ENCODE measurements around the gene PHC1.

The PHC1 gene

DNA sequence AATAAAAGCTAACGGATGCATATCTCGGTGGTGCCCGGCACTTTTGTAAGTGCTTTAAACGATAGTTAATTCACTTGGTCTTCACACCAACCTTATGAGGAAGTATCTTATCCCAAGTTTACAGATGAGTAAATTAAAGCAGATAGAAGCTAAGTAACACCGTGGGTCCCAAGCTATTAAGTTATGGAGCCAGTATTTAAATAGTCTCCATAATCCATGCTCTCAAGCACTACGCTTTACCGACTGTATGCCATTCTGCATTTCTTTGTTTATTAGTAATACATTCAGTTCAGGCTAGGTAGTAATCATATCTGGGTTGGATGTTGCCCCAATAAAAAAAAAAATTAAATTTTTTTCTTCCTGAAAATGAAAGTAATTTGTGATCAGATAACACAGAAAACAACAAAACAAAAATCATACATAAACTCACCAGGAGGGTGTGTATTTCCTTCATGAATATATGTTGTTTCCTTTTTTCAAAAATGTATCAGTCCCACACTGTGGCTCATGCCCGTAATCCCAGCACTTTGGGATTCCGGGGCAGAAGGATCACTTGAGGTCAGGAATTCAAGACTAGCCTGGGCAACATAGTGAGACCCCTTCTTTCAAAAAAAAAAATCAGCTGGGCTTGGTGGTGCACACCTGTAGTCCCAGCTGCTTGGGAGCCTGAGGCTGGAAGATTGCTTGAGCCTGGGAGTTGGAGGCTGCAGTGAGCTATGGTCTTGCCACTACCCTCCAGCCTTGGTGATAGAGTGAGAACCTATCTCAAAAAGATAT lies 36.6 kb downstream of the PHC1 start:
- DNase-seq: no peak

DNA sequence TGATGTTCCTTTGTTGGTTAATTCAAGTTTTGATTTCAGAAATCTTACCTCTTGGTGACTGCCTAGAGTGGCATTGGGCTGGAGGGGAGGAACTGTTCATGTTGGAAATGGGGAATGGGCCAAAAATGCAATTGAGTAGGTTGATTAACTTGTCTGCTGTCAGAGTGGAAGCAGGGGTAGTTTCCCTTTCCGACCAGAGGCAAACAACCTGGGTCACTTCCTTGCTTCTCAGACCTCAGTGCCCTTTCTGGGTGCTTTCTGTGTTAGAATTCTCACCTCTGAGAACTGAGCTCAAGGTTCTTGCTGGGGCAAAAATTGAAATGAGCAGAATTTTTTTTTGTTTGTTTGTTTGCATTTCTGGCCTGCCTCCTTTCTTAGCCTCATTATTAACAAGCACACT lies 37.4 kb downstream of the PHC1 start:
- no peak for DNase-seq

DNA sequence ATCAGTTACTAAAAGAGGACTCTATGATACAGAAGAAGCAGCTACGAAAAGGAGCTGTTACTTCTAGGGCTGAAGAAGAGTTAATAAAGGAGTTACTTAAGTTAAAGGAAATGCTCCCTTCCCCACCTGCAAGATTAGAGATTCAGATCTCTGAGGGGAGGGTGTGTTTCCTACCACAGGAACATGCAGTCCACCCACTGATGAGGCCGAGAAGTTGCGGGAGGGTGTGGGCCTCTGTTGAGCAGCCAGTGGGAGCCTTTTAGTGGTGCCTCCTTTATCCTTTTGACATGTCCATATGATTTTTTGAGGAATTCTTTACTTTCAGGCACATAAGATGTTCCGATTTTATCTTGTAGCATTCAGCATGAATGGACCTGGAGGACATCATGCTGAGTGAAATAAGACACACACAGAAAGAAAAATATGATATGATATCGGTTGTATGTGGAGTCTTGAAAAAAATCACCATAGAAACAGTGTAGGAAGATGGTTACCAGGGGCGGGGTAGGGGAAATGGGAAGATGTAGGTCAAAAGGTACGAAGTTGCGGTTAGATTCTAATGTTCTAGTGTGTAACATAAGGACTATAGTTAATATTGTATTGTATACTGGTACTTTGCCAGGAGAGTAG lies 39.6 kb downstream of the PHC1 start:
- DNase-seq: no peak

DNA sequence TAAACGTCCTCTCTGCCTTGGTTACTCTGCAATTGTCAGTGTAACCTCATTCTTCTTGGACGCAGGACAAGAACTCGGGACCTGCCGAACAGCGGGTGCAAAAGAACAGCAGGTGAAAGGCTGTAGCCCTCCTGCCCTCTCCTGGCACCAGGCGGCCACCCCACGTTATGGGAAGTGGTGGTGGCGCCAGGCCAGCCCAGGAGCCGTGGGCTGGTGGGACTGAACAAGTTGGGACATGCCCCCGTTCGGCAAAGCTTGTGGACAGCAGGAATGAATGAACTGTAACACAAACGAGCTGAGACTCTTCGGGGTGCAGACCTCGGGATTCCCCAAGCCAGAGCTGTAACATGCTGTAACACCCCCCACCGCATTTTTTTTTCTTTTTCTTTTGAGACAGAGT lies 41.8 kb downstream of the PHC1 start:
- no peak for DNase-seq

DNA sequence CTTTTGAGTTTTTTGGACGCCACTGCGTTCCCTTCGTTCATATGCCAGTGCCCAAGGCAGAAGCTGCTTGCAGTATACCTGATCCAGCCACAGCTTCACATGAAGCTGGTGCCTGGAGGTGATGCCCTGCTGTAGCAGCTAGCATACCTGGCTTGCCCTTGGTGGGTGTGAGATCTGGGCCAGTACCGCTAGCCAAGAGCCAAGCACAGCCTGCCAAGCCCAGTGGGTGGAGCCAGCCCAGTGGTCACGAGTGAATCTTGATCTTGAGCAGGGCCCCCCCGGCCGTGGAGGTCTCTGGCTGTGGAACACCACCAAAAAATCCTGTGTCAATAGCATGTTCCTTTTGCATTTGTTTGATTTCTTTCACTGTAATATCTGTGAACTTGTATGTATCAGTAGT lies 42.5 kb downstream of the PHC1 start:
- DNase-seq: no peak

DNA sequence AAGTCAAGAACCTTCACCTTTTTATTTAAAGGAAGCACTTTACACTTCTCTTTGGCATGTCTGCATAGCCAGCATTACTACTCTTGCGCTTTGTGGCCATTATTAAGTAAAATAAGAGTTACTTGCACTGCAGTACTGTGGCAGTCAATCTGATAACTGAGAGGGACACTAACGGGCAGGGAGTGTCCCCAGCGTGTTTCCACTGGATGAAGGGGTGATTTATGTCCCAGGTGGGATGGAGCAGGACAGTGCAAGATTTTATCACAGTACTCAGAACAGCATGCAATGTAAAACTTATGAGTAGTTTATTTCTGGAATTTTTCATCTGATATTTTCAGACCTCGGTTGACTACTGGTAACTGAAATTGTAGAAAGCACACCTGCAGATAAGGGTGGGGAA lies 43.3 kb downstream of the PHC1 start:
- no peak for DNase-seq

DNA sequence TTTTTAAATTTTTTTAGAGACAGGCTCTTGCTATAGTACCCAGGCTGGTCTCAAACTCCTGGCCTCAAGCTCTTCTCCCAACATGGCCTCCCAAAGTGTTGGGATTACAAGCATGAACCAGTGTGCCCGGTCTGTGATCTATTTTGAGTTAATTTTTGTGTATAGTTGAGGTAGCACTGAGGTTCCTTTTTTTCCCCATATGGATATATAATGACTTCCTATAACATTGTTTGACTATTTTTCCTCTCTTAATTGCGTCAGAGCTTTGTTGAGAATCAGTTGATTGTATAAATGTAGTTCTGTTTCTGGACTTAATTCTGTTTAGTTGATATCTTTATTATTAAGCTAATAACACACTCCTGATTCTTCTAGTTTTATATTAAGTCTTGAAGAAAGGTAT lies 43.8 kb downstream of the PHC1 start:
- DNase-seq: no peak

DNA sequence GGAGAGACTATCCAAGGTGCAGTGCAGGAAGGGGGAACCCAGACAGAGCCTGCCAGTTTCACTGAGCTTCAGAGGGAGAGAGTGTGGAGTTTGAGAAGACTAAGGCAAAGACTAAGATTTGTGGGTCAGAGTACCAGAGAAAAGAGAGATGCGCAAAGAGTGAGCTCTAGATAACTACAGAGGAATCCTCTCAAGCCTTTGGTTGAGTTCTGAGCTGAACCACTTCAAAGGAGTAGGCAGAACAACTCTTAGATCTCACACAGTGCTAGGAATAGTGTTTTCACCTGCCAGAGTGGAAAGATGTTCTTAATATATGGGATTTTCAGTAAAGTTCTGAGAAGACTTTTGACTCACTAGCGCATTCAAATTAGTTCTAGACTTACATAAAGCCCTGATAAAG lies 45.9 kb downstream of the PHC1 start:
- DNase-seq: no peak

DNA sequence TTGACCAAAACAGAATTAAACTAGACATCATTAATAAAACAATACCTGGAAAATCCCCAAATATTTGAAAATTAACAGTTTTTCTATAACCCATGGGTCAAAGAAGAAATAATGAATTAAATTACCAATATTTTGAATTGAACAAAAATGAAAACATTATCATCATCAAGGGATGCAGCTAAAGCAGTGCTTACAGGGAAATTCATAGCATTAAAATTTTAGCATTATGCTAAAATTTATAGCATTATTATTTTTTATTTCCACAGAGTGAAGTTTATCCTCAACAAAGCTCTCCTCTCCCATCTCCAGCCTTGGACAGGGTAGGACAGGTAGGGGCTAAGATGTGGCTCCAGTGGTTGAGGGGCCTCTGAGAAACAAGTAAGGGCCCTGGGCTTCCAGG lies 54.5 kb downstream of the PHC1 start:
- no peak for DNase-seq

DNA sequence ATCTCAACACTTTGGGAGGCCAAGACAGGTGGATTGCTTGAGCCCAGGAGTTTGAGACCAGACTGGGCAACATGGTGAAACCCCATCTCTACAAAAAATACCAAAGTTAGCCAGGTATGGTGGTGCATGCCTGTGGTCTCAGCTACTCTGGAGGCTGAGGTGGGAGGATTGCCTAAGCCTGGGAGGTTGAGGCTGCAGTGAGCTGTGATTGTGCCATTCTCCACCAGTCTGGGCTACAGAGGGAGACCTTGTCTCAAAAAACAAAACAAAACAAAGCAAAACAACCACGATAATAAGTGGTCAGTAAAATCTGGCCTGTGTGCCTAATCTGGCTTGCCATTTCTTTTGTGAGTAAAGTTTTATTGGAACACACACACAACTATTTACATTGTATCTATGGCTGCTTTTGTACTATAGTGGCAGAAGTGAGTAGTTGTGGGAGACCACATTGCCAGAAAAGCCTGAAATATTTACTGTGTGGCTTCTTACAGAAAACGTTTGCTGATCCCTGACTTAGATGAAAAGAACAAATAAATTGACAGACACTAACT lies 55.6 kb downstream of the PHC1 start:
- no peak for DNase-seq

DNA sequence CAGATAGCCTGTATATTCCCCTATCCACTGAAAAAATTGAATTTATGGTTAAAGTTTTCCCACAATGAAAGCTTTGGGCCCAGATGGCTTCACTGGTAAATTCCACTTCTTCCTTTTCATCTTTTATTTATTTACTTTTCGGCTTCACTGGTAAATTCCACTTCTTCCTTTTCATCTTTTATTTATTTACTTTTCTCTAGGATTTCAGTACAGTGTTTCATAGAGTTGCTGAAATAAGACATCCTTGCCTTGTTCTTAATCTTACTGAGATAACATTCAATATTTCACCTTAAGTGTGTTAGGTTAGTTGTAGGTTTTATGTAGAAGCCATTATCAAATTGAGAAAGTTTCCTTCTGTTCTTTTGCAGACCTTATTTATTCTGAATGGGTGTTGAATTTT lies 56.1 kb downstream of the PHC1 start:
- DNase-seq: no peak

DNA sequence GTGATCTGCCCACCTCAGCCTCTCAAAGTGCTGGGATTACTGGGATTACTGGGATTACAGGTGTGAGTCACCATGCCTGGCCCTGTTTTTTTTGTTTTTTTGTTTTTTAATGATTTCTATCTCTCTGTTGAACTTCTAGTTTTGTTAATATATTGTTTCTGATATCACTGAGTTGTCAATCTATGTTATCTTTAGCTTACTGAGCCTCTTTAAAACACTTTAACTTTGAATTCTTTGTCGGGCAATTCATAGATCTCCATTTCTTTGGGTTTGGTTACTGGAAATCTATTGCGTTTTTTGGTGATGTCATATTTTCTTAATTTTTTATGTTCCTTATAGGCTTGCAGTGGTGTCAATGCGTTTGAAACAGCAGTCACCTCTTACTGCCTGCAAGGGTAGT lies 65.8 kb downstream of the PHC1 start:
- DNase-seq: no peak

DNA sequence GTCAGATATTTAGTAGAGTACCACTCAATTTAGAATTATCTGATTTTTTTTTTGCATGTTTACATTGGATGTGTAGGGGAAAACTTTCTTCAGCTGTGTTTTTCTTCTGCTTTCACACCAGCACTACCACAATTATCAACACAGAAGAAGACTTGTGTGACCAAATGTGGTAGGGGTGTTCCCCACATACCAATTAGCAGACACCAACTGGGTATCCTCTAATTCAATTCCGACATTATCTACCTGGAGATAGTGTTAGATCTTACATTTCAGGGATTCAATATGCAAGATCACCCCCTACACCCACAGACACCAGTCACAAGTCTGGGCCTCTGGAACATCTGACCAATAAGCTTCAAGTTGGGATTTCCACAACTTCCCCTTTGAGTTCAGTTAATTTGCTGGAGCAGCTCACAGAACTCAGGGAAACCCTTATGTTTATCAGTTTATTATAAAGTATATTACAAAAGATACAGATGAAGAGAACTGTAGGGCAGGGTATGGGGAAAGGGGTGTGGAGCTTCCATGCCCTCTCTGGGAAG lies 71.0 kb downstream of the PHC1 start:
- DNase-seq: no peak

DNA sequence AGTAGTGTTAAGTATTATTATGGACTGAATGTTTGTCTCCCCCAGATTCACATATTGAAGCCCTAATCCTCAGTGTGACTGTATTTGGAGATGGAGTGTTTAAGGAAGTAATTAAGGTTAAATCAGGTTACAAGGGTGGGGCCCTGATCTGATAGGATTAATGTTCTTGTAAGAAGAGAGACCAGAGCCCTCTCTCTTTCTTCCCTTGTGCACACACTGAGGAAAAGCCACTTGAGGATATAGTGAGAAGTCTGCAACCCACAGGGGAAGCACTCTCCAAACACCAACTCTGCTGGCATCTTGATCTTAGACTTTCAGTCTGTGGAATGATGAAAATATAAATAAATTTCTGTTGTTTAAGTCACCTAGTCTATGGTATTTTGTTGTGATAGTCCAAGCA lies 72.9 kb downstream of the PHC1 start:
- DNase-seq: no peak

DNA sequence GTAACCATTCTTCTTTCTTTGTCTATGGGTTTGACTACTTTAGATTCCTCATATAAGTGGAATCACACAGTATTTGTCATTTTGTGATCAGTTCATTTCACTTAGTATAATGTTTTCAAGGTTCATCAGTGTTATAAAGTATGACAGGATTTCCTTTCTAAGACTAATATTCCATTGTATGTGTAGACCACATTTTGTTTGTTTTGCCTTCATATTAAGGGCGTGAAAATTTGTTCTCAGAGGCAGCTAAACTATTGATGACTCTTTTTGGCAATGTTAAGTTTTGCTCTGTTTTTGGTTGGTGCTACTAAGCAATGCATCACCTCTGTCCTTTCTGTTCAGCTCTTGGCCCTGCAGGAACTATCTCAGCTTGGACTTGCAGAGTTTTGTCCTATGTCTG lies 73.4 kb downstream of the PHC1 start:
- DNase-seq: no peak

DNA sequence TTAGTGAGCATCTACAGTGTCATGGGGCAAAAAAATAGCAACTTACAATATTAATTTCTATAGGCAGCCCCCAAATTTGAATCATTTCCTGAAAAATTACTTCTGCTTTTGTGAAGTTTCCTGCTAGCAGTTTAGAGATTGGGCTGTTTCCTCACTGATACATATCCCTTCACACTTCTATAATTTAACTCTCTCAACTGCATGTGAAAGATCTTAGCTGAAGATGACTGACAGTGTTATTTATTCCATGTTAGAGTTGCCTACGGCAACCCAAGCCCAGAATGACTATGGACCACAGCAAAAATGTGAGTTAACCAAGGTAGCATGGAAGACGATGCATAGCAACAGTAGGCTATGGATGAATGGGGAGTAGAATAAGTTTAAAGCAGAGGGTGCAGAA lies 75.1 kb downstream of the PHC1 start, which contains the start of gene KLRG1:
Gene KLRG1, plus strand, starts transcription at position 134 of the 400 bp plus-strand sequence. Its CDS starts 90 bp downstream, at position 224.
- DNase-seq: no peak
